ENCODE results near the gene D2HGDH.

DNA sequence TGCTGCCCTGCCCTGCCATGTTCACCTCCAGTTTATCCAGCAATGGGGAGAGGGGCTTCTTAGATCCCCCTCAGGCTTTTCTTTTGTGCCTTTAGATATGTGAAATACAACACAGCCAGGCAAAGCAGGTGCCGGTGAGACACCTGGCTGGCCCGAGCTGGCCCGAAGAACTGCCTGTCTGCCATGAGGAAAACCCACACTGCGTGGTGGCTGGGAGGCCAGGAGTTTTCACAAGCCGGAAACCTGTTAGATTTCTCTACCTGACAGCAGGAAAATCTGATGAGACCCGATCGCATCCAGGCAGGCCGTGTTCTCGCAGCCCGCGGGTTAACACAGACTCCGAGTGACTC, 36.5 kb downstream of the D2HGDH start:
- no peak for TF ChIP-seq CTCF (conservative IDR thresholded peaks at IDR 0.05; ENCODE audit: low read length)
- no peak for TF ChIP-seq EZH2phosphoT487 (IDR thresholded peaks at IDR 0.05; ENCODE audit: borderline replicate concordance, low read depth, low read length)

Data from OCI-LY7 (cell line).